HL-60 (cell line): ENCODE data around the gene BTG1.

ENCODE experiments used
- CTCF ChIP-seq: IDR thresholded peaks from one replicate; pipeline ENCODE4 v1.5.1; 2011; ENCODE audit warnings: low read length, control low read depth, inconsistent platforms; ENCODE audit not compliant: insufficient read depth
- GABPA ChIP-seq: IDR thresholded peaks from 2 replicates; pipeline ENCODE4 v1.6.1; 2012; ENCODE audit warnings: low read depth
- POLR2AphosphoS5 ChIP-seq: IDR thresholded peaks from 2 replicates; pipeline ENCODE4 v1.6.1; 2012; ENCODE audit warnings: low read depth
- REST ChIP-seq: IDR thresholded peaks from 2 replicates; pipeline ENCODE4 v1.6.1; 2012; ENCODE audit warnings: low read depth; ENCODE audit not compliant: insufficient replicate concordance
- SPI1 ChIP-seq: IDR thresholded peaks from 2 replicates; pipeline ENCODE4 v1.6.1; 2012; ENCODE audit warnings: low read depth, mild to moderate bottlenecking, borderline replicate concordance

DNA sequence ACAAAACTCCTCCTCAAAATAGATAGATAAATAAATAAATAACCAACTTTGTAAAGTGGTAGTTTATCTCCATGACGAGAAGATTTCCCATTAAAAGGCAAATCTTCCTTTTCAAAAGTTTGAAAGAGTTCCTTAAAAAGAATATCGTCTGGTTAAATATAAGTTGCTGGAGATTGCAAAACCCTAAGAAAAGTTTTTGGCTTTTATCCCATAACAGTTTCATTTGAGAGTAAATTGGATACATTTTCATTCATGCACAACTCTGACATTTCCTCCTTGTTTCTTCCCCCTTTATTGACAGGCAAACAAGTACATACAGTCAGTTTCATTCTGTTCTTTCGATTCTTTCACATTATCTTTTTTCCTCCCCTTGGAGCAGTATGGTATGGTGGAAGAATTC, 45.4 kb upstream of the BTG1 start:
- TF ChIP-seq REST, result no peak
- no peak for TF ChIP-seq CTCF
- no peak for TF ChIP-seq POLR2AphosphoS5
- TF ChIP-seq GABPA, result no peak
- TF ChIP-seq SPI1, result no peak
